ENCODE measurements around the gene MXD3. TPM values are rescaled to one million over a fixed set of nuclear protein-coding genes. Genes with fewer than 3 reads are reported as not detected.

MXD3 gene
- total and polyA plus RNA-seq, 2 experiments from 2014 or later = 9.9 to 11.6 TPM

DNA sequence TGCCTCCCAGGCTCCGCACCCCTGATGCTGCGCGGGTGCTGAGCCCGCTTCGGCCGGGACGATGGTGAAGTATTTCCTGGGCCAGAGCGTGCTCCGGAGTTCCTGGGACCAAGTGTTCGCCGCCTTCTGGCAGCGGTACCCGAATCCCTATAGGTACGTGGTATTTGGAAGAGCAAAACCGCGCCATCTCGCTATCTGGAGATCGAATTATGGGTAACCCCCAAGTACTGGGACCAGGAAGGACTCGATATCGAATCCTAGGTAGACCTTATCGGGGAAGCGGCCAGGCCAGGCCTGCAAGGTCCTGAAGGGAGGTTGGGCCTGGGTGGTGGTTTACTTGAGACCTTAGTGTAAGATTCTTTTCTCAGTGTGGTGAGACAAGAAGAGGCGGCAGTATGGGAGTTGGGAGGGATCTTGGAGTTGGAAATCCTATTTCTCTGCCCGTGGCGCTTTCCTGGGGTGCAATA lies 7.7 kb downstream of the MXD3 start:
- Histone ChIP-seq H3K27me3 (ENCODE audit: insufficient read depth) (no peaks in the 10 kb centered on the region), H3K36me3 (ENCODE audit: insufficient read depth) (peaks cover 17% of the 10 kb centered on the region), H3K4me3 (peak overlapping the region; percentile 99), H3K4me2 (peak overlapping the region; percentile 99), H3F3A (replicated peaks; ENCODE audit: low read depth) (peaks cover 39% of the 10 kb centered on the region), H4K20me1 (replicated peaks; ENCODE audit: insufficient read depth) (peaks cover 29% of the 10 kb centered on the region), H2AFZ (0 out of 2 replicates have a peak overlapping the region, but pooled peaks have one; percentile 69), H3K27ac (ENCODE audit: low read depth) (peak overlapping the region; percentile 80; the same call in 1 of the 2 replicates), H3K4me1 (ENCODE audit: insufficient read depth) (peaks cover 15% of the 10 kb centered on the region), H3K9me2 (ENCODE audit: insufficient read depth) (no peaks in the 10 kb centered on the region), H3K79me2 (replicated peaks; ENCODE audit: insufficient read depth) (peaks cover 21% of the 10 kb centered on the region)
- Mint-ChIP-seq H3K36me3 (ENCODE audit: low read depth) (peaks cover 48% of the 10 kb centered on the region), H3K4me3 (peak overlapping the region; percentile 99), H3K27me3 (ENCODE audit: insufficient read depth, low read depth, poor library complexity) (peaks cover 28% of the 10 kb centered on the region), H3K9me3 (no peaks in the 10 kb centered on the region; the same call in 2 of the 3 replicates), H3K4me1 (peaks cover 49% of the 10 kb centered on the region), H3K27ac (peak overlapping the region; percentile 97)
- TF ChIP-seq, protein P1, sequence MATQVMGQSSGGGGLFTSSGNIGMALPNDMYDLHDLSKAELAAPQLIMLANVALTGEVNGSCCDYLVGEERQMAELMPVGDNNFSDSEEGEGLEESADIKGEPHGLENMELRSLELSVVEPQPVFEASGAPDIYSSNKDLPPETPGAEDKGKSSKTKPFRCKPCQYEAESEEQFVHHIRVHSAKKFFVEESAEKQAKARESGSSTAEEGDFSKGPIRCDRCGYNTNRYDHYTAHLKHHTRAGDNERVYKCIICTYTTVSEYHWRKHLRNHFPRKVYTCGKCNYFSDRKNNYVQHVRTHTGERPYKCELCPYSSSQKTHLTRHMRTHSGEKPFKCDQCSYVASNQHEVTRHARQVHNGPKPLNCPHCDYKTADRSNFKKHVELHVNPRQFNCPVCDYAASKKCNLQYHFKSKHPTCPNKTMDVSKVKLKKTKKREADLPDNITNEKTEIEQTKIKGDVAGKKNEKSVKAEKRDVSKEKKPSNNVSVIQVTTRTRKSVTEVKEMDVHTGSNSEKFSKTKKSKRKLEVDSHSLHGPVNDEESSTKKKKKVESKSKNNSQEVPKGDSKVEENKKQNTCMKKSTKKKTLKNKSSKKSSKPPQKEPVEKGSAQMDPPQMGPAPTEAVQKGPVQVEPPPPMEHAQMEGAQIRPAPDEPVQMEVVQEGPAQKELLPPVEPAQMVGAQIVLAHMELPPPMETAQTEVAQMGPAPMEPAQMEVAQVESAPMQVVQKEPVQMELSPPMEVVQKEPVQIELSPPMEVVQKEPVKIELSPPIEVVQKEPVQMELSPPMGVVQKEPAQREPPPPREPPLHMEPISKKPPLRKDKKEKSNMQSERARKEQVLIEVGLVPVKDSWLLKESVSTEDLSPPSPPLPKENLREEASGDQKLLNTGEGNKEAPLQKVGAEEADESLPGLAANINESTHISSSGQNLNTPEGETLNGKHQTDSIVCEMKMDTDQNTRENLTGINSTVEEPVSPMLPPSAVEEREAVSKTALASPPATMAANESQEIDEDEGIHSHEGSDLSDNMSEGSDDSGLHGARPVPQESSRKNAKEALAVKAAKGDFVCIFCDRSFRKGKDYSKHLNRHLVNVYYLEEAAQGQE (IDR thresholded peaks at IDR 0.05; ENCODE audit: unreplicated experiment) = no peak
- TF ChIP-seq POLR2AphosphoS5 (IDR thresholded peaks at IDR 0.05; ENCODE audit: low read depth) (no peak), CREB1 (CRISPR knock-in tag; IDR thresholded peaks at IDR 0.05; ENCODE audit: low read depth) (no peak), ZNF114 (CRISPR knock-in tag; IDR thresholded peaks at IDR 0.05) (no peak), EZH2phosphoT487 (IDR thresholded peaks at IDR 0.05; ENCODE audit: unreplicated experiment) (no peak), EZH2 (IDR thresholded peaks at IDR 0.05; ENCODE audit: low read depth, unreplicated experiment) (no peak), JUNB (IDR thresholded peaks at IDR 0.05; ENCODE audit: unreplicated experiment) (no peak), ZNF331 (CRISPR knock-in tag; IDR thresholded peaks at IDR 0.05; ENCODE audit: low read depth) (no peak), STAT1 (IDR thresholded peaks at IDR 0.05; ENCODE audit: unreplicated experiment) (no peak)
- TF ChIP-seq, protein P2, sequence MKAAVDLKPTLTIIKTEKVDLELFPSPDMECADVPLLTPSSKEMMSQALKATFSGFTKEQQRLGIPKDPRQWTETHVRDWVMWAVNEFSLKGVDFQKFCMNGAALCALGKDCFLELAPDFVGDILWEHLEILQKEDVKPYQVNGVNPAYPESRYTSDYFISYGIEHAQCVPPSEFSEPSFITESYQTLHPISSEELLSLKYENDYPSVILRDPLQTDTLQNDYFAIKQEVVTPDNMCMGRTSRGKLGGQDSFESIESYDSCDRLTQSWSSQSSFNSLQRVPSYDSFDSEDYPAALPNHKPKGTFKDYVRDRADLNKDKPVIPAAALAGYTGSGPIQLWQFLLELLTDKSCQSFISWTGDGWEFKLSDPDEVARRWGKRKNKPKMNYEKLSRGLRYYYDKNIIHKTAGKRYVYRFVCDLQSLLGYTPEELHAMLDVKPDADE (IDR thresholded peaks at IDR 0.05) = no peak
- TF ChIP-seq, protein P3, sequence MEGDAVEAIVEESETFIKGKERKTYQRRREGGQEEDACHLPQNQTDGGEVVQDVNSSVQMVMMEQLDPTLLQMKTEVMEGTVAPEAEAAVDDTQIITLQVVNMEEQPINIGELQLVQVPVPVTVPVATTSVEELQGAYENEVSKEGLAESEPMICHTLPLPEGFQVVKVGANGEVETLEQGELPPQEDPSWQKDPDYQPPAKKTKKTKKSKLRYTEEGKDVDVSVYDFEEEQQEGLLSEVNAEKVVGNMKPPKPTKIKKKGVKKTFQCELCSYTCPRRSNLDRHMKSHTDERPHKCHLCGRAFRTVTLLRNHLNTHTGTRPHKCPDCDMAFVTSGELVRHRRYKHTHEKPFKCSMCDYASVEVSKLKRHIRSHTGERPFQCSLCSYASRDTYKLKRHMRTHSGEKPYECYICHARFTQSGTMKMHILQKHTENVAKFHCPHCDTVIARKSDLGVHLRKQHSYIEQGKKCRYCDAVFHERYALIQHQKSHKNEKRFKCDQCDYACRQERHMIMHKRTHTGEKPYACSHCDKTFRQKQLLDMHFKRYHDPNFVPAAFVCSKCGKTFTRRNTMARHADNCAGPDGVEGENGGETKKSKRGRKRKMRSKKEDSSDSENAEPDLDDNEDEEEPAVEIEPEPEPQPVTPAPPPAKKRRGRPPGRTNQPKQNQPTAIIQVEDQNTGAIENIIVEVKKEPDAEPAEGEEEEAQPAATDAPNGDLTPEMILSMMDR (conservative IDR thresholded peaks at IDR 0.05; ENCODE audit: low read depth in 2 of 2) = no peak
- TF ChIP-seq, protein P4, sequence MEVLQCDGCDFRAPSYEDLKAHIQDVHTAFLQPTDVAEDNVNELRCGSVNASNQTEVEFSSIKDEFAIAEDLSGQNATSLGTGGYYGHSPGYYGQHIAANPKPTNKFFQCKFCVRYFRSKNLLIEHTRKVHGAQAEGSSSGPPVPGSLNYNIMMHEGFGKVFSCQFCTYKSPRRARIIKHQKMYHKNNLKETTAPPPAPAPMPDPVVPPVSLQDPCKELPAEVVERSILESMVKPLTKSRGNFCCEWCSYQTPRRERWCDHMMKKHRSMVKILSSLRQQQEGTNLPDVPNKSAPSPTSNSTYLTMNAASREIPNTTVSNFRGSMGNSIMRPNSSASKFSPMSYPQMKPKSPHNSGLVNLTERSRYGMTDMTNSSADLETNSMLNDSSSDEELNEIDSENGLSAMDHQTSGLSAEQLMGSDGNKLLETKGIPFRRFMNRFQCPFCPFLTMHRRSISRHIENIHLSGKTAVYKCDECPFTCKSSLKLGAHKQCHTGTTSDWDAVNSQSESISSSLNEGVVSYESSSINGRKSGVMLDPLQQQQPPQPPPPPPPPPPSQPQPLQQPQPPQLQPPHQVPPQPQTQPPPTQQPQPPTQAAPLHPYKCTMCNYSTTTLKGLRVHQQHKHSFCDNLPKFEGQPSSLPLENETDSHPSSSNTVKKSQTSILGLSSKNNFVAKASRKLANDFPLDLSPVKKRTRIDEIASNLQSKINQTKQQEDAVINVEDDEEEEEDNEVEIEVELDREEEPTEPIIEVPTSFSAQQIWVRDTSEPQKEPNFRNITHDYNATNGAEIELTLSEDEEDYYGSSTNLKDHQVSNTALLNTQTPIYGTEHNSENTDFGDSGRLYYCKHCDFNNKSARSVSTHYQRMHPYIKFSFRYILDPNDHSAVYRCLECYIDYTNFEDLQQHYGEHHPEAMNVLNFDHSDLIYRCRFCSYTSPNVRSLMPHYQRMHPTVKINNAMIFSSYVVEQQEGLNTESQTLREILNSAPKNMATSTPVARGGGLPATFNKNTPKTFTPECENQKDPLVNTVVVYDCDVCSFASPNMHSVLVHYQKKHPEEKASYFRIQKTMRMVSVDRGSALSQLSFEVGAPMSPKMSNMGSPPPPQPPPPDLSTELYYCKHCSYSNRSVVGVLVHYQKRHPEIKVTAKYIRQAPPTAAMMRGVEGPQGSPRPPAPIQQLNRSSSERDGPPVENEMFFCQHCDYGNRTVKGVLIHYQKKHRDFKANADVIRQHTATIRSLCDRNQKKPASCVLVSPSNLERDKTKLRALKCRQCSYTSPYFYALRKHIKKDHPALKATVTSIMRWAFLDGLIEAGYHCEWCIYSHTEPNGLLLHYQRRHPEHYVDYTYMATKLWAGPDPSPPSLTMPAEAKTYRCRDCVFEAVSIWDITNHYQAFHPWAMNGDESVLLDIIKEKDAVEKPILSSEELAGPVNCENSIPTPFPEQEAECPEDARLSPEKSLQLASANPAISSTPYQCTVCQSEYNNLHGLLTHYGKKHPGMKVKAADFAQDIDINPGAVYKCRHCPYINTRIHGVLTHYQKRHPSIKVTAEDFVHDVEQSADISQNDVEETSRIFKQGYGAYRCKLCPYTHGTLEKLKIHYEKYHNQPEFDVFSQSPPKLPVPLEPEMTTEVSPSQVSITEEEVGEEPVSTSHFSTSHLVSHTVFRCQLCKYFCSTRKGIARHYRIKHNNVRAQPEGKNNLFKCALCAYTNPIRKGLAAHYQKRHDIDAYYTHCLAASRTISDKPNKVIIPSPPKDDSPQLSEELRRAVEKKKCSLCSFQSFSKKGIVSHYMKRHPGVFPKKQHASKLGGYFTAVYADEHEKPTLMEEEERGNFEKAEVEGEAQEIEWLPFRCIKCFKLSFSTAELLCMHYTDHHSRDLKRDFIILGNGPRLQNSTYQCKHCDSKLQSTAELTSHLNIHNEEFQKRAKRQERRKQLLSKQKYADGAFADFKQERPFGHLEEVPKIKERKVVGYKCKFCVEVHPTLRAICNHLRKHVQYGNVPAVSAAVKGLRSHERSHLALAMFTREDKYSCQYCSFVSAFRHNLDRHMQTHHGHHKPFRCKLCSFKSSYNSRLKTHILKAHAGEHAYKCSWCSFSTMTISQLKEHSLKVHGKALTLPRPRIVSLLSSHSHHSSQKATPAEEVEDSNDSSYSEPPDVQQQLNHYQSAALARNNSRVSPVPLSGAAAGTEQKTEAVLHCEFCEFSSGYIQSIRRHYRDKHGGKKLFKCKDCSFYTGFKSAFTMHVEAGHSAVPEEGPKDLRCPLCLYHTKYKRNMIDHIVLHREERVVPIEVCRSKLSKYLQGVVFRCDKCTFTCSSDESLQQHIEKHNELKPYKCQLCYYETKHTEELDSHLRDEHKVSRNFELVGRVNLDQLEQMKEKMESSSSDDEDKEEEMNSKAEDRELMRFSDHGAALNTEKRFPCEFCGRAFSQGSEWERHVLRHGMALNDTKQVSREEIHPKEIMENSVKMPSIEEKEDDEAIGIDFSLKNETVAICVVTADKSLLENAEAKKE (CRISPR knock-in tag; IDR thresholded peaks at IDR 0.05) = no peak
- DNase-seq (ENCODE audit: low spot score) (no peak), ATAC-seq (no peak)

Measured in GM23338 (cell line).